ENCODE data around the gene LPP. TPM values are rescaled to one million over a fixed set of nuclear protein-coding genes. Genes with fewer than 3 reads are reported as not detected.

Gene LPP
- total RNA-seq, 1 donor from 2014 or later: 79.6 TPM

DNA sequence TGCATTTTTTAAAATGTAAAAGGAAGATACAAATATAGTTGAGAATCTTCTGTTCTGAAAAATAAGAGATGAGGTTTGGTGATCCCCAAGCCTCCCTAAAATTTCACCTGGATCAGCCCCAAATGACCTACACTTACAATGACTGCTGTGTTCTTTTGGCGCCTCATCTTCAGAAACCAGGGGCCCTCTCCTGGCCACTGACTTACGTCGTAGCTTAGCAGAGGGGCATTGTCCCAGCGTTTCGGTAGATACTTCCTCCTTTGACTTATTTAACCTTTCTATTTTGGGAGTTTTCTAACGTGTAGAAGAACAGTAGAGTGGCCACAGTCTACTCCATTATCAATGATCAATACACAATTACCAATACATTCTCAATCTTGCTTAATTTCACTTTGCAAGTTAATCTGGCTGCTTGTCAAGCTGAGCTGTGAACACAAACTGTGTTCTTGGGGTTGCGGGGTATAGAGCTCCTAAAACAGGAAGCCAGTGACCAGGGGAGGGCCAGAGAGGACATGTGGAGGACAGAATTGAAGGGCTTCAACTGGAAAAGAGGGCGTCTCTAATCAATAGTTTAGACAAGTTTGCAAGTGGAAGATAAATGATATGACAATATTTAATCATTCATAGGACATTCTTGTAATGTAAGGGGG is 419.5 kb downstream of the LPP start:
- intact Hi-C loops (cut with micrococcal nuclease): no loop called here

DNA sequence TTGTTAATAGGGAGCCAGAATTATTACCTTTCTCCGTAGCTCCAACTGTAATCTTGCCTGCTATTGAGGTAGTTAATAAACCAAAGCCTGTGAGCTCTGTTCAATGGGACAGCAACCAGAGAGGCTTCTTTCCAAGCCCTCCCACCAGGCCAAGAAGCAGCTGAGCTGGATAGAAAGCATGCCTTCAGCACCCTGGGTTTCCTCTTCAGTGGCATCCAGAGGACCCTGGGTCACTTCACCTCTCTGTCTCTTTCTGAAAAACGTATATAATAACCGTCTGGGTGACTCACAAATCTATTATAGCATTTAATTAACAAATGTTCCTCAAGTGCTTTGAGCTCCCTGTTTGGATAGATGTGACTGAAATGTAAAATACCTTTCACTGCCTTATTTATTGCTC is 420.0 kb downstream of the LPP start:
- intact Hi-C loops (cut with micrococcal nuclease): no loop called here

DNA sequence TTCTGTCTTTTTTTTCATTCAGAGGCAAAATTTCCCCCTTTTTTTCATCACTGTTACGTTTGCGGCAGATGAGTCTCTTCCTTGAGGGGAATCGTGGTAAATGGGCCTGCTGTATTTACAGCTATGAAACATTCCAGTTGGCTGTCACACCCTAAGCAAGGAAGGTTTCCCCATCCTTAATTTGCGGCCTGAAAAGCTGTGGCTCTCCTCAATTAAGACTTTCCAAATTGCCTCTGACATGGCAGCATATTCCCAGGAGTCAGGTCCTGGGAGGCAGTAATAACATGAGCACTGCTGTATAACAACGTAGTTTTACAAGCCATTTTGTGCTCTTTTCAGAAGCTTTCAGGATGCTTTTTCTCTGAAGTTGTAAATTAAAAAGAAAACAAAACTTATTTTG is 420.9 kb downstream of the LPP start:
- intact Hi-C loops (cut with micrococcal nuclease): no loop called here

DNA sequence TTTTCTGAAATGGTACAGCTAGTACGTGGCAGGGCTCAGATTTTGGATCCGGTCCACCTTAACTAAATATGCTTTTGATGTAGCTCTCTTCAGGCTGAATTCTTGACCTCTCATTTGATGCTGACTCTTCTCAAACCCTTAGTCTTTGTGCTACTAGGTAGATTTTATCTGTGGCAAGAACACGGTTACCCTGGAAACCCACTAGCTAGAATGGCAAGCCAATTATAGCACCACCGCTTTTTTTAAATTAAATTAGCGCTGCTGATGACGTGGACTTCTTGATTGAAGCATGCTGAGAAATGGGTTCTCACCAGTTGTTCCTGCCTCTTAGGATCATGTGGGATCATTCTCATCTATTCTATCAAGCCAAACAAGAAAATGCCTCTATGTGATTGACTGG is 421.5 kb downstream of the LPP start:
- intact Hi-C loops (cut with micrococcal nuclease): no loop called here

DNA sequence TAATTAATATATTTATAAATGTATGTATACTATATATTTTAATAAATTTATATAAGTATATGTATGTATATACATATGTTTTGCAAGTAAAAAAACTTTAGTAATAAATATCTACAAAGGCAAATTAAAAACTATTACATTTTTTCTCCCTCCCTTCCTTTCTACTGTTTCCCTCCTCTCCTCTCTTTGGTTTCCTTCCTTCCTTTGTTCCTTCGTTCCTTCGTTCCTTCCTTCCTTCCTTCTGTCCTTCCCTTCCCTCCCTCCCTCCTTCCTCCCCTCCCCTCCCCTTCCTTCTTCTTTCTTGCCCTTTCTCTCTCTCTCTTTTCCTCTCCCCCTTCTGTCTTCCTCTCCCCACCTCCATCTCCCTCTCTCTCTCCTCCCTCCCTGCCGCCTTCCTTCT is 423.6 kb downstream of the LPP start:
- intact Hi-C loops (cut with micrococcal nuclease): no loop called here

DNA sequence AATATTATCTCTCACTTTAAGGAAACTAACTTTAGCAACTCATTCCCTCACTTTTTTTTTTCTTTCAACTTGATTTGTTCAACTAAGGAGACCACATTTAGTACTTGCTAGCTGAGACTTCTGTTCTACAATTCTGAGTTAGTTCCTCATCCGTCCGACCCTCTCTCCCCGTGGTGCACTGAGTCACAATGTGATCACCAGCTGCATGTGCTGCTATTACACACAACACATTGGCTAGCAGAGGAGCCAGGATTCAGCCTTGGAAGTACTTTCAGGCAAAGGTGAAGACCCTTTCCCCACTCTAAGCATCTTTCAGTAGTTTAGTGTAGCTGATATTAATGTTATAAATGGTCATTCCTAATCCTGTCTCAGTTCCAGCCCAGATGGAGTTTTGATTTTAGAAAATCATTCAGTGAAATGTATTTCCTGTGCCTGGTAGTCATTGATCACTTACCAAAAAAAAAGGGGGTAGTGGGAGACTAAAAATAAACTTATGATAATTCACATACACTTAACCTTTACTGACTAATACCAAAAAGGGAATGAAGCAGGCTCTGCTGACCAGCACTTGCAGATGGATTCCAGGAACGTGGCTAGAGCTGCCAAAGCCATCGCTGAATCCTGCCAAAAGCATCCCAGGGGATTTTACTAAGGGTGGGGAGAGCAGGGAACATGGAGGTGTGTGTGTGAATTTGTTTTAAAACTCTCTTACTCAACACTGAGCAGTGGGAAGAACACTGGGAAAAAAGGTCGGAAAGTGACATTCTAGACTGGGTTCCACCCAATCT is 424.8 kb downstream of the LPP start:
- intact Hi-C loops (cut with micrococcal nuclease): no loop called here

DNA sequence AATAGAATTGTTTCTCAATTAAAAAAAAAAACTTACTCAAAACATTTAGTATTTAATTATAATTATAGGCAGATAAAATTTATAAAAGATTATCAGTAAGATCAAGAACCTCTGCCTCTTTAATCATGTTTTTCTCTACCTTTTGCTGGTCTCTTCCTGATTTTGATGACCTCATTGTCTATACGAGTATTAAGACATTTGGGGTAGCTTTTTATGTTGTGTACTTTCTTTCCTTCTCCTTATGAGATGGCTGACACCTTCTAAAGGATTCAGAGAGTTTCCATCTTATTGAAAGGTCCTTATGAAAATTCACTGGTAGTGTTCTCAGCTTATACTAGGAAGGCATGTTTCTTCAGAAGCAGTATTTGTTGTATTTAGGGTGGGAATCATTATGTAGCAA is 426.3 kb downstream of the LPP start:
- intact Hi-C loops (cut with micrococcal nuclease): no loop called here

DNA sequence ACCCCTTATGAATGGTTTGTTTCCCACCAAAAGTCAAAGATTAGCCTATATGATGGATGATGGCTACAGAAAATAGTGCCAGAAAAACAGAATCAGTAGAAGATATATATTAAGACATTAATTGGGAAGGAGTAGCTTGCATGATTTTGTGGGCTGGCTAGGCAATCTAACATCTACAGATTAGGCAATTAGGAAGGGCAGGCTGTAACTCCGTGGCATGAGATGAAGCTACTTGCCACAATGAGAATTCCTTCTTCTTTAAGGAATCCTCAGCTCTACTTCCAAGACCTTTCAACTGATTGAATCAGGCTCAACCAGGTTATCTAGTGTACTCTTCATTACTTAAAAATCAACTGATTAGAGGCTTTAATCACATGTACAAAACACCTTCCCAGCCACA is 426.7 kb downstream of the LPP start:
- intact Hi-C loops (cut with micrococcal nuclease): no loop called here

DNA sequence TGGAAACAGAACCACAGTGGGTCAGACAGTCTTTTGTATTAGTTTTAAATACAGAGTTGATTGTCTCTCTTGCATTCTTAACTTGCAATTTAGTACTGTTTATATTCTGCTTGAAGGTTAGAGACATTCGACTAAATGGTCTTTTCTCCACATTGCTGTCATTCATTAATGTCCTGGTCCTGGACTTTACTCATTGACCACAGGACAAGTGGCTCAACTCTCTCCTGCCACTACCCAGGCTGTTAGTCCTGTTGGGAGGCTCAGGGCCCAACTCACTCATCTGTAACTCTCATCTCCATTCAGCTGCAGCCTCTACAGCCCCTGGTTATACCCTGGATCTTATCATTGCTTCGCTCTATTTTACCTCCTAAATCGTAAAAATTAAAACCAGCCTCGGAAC is 427.4 kb downstream of the LPP start:
- intact Hi-C loops (cut with micrococcal nuclease): no loop called here

DNA sequence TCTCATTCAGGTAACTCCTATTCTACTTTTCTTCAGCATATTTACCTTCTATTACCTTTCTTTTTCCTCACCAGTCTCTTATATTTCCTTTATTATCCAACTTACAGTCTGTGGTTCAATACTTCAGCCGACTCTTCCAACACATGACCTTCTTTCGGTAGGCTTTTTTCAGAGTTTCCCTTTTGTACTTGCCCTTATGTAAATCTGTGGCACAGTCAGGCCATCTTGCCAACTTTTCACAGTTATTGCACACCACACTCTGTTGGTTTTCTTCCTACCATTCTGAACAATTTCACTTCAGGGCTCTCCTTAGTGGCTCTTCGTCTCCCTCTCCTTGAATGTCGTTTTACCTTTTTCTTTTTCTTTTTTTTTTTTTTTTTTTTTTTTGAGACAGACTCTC is 427.8 kb downstream of the LPP start:
- intact Hi-C loops (cut with micrococcal nuclease): no loop called here

DNA sequence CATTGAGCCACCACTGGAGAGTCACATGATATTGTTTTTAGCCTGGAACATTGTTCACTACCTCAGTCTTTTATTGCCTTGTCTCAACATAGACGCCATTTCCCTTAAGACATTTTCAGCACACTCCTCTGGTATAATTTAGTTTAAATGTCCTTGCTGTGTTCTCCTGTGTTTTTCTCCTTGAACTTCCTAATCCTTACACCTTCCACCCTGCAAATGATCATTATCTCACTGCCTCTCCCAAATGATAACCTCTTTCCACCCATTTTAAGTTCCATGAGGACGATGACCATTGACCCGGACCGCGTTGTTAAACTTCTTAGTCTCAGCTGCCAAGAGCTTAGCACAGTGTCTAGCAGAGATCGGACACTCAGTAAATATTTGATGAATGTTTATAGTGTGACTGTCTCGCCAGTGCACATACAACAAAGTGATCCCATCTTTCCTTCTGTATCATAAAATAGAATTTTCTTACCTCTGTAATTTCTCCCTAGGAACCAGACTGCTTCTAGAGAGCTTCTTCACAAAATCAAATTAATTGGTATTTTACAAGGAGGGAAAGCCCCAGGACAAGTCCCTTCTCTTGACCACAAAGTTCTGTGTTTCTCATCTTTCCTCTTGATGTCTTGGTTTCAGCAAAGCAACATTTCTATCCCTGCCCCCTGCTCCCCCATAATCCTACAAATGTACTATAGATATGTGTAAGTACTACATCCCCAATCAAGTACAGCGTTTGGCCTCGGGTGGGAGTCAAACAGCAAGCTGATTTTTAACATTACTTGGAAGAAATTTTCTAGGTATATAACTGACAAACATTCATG is 429.6 kb downstream of the LPP start:
- intact Hi-C loops (cut with micrococcal nuclease): no loop called here

DNA sequence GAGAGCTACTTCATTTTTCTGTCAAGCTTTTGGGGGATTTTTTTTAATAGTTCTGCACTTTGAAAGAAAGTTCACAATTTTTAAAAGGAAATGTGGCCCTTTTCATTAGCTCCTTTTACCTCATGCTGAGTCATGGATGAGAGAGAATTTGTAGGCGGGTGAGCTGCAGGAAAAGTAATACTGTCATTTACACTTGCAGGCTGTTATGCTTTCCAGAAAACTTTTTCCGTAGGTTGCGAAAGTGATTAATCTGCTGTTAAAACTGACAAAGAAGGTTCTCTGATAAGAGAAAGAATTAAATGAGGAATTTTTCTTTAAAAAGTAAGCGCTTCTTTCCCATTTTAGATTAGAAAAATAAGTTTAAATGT is 430.2 kb downstream of the LPP start:
- intact Hi-C loops (cut with micrococcal nuclease): no loop called here

DNA sequence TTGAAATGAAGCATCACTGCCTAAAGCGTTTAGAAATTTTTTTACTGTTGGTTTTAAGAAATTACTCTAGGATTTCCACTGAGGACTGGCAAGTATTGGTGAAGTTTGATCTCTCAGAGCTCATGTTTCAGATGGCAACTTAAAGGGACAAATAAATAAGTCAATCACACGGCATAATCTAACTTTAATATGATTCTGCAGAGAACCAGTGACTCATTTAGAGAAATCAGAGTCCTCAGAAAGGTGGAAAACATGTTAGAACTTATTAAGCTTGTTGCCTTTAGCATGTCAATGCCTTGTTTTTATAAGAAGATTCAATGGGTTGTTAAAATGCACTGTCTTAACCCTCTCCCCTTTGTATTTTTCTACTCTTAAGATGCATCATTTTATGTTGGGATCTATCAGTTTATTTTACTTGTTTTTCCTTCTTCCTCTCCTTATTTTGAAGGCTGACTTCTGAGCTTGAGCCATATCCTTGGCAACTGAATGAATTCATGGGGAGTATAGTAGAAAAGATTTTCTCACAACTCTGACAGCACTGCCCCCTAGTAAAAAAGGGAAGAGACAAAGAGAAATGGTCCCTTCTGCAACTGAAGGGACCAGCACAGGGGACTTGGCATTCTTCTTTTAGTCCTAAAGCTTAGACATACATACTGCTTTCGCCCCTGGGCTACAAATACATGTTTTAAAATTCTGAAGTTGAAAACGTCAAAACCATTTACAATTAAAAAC is 431.2 kb downstream of the LPP start:
- intact Hi-C loops (cut with micrococcal nuclease): no loop called here

DNA sequence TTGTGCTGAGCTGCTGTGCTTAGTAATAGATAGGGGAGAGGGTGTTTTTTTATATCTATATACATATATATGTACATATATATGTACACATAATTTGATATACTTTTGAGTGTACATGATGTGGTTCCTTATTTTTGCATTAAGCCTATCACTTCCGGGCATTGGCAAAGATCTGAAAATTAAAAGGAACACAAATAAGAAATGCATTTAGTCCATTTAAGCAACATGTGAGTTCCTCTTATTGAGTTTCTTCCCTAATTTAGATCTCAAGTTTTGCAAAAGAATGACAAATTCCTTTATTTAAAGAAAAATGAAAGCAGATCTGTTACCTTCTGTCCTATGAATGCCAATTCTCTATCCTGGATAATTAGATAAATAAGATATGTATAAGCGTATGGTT is 435.1 kb downstream of the LPP start:
- intact Hi-C loops (cut with micrococcal nuclease): no loop called here

DNA sequence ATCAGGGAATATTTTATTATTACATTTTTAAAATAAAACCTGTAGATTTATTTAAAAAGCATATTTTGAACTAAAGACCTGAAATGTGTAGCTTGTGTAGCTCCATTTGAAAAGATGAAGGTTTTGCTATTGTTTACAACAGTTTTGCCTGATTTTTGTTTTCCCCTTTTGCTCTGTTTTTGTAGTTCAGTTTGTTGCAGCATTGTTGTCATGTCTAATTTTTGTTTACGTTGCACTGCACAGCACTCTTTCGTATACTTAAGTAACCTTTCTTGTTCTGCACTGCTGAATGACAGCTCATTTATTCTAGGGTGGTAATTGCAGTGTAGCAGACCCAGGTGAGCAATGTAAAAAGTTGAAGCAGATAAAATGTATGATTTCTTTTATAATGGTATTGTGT is 435.8 kb downstream of the LPP start:
- intact Hi-C loops (cut with micrococcal nuclease): no loop called here

DNA sequence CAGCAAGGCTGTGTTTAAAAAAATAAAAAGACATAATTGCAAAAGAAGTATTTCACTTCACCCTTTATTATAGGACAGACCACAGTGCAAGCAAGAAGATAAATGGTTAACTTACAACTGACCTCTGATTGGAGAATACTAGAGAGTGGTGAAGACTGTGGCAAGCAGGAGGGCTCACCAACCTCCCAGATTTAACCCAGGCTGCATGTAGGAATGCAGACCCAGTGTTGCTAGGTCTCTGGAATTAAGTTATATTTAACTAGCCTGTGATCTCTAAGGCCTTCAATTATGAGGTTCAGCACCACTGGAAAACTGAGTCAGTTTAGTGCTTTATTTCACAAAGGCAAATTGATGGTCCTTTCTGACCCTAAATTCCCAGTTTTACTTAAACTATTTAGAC is 436.6 kb downstream of the LPP start:
- intact Hi-C loops (cut with micrococcal nuclease): no loop called here

DNA sequence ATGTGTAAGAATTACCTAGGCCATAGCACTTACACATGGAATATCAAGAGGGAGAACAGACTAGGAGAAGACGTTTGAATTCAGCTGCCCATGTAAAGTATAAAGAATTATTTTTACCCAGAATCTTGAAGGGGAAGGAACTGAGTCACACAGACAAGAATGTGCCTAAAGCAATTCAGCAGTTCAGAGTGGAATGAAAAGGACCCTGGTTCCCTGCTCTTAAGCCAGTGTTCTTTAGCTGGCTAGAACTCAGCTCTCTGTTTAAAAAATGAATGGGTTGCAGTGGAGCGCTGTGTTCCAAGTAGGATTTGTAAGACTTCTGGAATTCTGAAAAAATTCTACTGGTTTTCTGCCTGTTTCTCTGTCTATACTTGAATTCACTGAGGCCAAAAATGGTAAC is 440.2 kb downstream of the LPP start:
- intact Hi-C loops (cut with micrococcal nuclease): no loop called here

DNA sequence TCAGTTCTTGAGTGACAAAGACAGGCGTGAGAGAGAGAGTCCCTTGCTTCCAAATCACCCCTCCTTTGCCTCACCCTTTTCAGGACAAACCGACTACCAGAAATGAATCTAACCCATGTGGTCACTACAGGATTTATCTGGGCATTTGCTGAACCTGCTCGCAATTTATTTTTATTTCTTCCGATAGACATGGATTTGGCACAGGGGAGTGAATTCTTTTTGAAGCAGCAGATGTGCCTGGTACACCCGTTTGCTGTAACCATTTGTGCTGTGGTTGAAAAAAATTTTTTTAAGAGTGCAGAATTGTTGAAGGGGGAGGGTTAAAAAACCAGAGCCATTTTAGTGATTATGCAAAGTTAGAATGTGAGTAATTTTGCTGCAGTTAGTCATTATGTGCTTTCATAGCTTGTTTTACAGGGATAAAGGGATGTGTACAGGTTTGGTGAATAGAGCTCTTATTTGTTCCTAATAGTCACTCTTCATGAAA is 442.0 kb downstream of the LPP start:
- intact Hi-C loops (cut with micrococcal nuclease): no loop called here

DNA sequence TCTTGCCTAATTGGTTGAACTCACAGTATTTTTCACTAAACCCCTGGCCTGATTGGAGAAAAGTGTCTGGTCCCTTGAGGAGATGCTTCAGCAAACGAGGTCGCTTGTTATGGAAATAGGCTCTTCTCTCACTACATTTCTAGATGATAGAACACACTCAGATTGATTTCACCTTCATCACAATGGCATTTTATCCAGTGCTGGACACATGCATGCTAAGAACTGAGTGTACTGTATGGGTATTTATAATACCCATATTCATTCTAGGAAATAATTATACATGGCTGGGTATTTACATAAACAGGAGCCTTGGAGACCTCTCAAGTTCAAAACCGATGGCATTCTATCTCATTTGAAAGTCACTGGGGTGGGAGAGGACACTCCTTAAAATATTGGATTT is 444.9 kb downstream of the LPP start:
- intact Hi-C loops (cut with micrococcal nuclease): no loop called here

DNA sequence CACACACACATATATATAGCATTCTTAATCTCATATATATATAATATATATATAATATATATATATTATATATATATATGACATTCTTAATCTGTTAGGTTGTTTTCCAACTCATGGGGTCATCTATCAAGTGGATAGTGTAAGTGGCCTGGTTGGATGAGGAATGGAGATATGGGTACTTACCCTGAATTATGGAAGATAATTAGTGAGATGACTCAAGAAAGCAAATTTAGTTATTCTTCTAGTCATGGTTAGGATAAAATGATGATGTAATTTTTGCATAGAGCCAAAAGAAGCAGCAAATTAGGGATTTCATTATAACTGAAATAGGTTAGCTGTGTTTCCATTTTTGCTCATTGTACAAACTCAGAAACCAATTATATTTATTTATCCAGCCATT is 448.2 kb downstream of the LPP start:
- intact Hi-C loops (cut with micrococcal nuclease): no loop called here

DNA sequence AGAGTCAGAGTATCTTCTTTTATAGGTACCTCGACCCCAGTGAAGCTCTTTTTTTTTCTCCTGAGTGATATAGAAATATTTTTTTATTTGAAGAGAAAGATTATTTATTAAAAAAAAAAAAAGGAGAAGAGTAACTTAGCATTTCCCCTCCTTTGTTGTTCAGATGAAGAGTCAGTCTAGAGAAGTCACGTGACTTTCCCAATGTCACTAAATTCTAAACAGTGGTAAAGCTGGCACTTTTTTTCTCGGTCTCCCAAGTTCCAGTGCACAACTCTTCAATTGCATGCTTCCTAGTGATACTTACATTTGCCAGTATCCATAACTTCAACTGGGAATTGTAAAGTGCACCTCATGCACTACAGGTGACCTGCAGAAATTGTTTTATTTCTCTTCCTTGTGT is 448.7 kb downstream of the LPP start:
- intact Hi-C loops (cut with micrococcal nuclease): no loop called here

DNA sequence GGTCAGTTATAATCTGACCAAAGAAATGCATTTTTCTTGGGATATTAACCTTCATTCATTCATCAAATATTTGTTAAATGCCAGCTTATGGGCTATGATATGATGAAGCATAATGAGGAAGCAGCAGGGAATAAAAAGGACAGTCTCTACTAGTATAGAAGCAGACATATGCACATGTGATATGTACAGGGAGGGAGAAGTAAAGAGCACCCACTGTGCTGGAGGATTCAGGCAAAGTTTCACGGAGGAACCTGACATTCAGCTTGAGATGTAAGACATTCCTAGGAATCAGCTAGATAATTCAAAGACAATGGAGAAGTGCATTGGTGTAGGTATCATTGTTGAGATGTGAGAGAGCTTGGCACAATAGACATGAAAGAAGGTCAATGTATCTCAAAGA is 450.7 kb downstream of the LPP start:
- intact Hi-C loops (cut with micrococcal nuclease): no loop called here

Data from T-helper 2 cell treated with Interferon-gamma antibody and Interleukin-4, amounts not matched to agents 100 ng/mL and 5 ng/mL, for 36 hours (primary cell).